Keratinocyte (primary cell): Measurements from ENCODE around the gene TRAF2. TPM values are rescaled to one million over a fixed set of nuclear protein-coding genes. Genes with fewer than 3 reads are reported as not detected.

Experiments used
- DNase-seq: peaks from one replicate; pipeline ENCODE4 v3.0.0-alpha.2; 2011; ENCODE audit warnings: low read depth, missing footprints, low spot score
- FAIRE-seq: peaks from 2 replicates; lab custom pipeline; 2011; peaks lifted over from hg19 to GRCh38; lab: Jason Lieb, UNC
- H2AFZ ChIP-seq: 2 replicates; pipeline ENCODE4 v1.6.0; 2012; ENCODE audit warnings: low read length, control low read depth, inconsistent platforms; ENCODE audit not compliant: control insufficient read depth
- H3K27ac ChIP-seq: 2 replicates; pipeline ENCODE4 v1.5.1; 2011; ENCODE audit warnings: low read length; ENCODE audit not compliant: control insufficient read depth, insufficient read depth
- H3K27me3 ChIP-seq: 3 replicates; pipeline ENCODE4 v1.6.0; 2011; ENCODE audit warnings: low read length; ENCODE audit not compliant: control insufficient read depth, insufficient read depth; ENCODE audit errors: extremely low read depth
- H3K36me3 ChIP-seq, 2 experiments: 2 replicates in 1 of 2; 3 replicates in 1 of 2; pipeline ENCODE4 v1.5.1; 2011; ENCODE audit warnings: low read length in 2 of 2, mild to moderate bottlenecking in 1 of 2; ENCODE audit not compliant: control insufficient read depth in 2 of 2, insufficient read depth in 2 of 2; ENCODE audit errors: extremely low read depth in 1 of 2
- H3K4me1 ChIP-seq: 3 replicates; pipeline ENCODE4 v1.5.1; 2011; ENCODE audit warnings: low read length; ENCODE audit not compliant: control insufficient read depth, insufficient read depth; ENCODE audit errors: extremely low read depth
- H3K4me2 ChIP-seq: 3 replicates; pipeline ENCODE4 v1.6.0; 2011; ENCODE audit warnings: low read depth, low read length; ENCODE audit not compliant: control insufficient read depth, insufficient read depth; ENCODE audit errors: extremely low read depth
- H3K4me3 ChIP-seq, 3 experiments: fragments of 200-600 bp in 1 of 3; sonication (generic) in 1 of 3; 2 replicates in 2 of 3; 3 replicates in 1 of 3; pipeline ENCODE4 v1.5.1; 2011 to 2016; ENCODE audit warnings: low read length in 3 of 3, mild to moderate bottlenecking in 3 of 3, control low read depth in 2 of 3, inconsistent platforms in 1 of 3, low read depth in 1 of 3, mixed read lengths in 1 of 3, mixed run types in 1 of 3, moderate library complexity in 1 of 3; ENCODE audit not compliant: control insufficient read depth in 2 of 3, insufficient read depth in 2 of 3; ENCODE audit errors: extremely low read depth in 1 of 3
- H3K79me2 ChIP-seq: 2 replicates; pipeline ENCODE4 v1.6.0; 2012; ENCODE audit warnings: low read length; ENCODE audit not compliant: control insufficient read depth, insufficient read depth
- H3K9ac ChIP-seq: 3 replicates; pipeline ENCODE4 v1.6.0; 2011; ENCODE audit warnings: low read length; ENCODE audit not compliant: control insufficient read depth, insufficient read depth; ENCODE audit errors: extremely low read depth
- H3K9me1 ChIP-seq: 3 replicates; pipeline ENCODE4 v1.6.0; 2011; ENCODE audit warnings: low read length; ENCODE audit not compliant: control insufficient read depth, insufficient read depth; ENCODE audit errors: extremely low read depth
- H3K9me3 ChIP-seq: 2 replicates; pipeline ENCODE4 v1.5.1; 2012; ENCODE audit warnings: low read depth, low read length; ENCODE audit not compliant: control insufficient read depth
- H4K20me1 ChIP-seq: 3 replicates; pipeline ENCODE4 v1.6.0; 2011; ENCODE audit warnings: low read length; ENCODE audit not compliant: control insufficient read depth, insufficient read depth; ENCODE audit errors: extremely low read depth
- EZH2 ChIP-seq: IDR thresholded peaks from one replicate; pipeline ENCODE4 v1.6.1; 2012; ENCODE audit warnings: inconsistent platforms, mild to moderate bottlenecking, low read length, moderate library complexity
- dilution Hi-C: fragments of 300-500 bp; cut with MboI; formaldehyde crosslinking; loops from one replicate; pipeline ENCODE4 v1.7.0; 2020; ENCODE audit warnings: low sequenced_read_pairs; ENCODE audit not compliant: extremely low pct_ligation_motif_present
- polyA plus RNA-seq, 5 experiments: library from polyadenylated mRNA; depleted of rRNA in 3 of 5; stranded (reverse) in 3 of 5; stranded (forward) in 1 of 5; unstranded in 1 of 5; fragments of >200 nt; gene quantifications; 1 replicate in 1 of 5; 2 replicates in 3 of 5; 3 replicates in 1 of 5; pipeline versions ENCODE4 v1.2.1 to v1.2.3, GENCODE V29; 2011 to 2012; ENCODE audit warnings: missing spikeins in 2 of 5, low read depth in 1 of 5, low replicate concordance in 1 of 5
- TF ChIP-seq, protein P1 (sequence below), 3 experiments: IDR thresholded peaks in 1 of 3; conservative IDR thresholded peaks in 1 of 3; optimal IDR thresholded peaks in 1 of 3; 2 replicates in 2 of 3; 3 replicates in 1 of 3; pipeline versions ENCODE3 to v1.5.1; 2011; ENCODE audit warnings: low read length in 3 of 3, mild to moderate bottlenecking in 3 of 3, moderate library complexity in 2 of 3, control low read depth in 1 of 3, inconsistent platforms in 1 of 3; ENCODE audit not compliant: insufficient read depth in 2 of 3; ENCODE audit errors: extremely low read depth in 1 of 3

The TRAF2 gene
- polyA plus RNA-seq, 1 donor (not counting 4 experiments of a cell fraction or from before 2014, with no cell fraction given) = 9.9 TPM

DNA sequence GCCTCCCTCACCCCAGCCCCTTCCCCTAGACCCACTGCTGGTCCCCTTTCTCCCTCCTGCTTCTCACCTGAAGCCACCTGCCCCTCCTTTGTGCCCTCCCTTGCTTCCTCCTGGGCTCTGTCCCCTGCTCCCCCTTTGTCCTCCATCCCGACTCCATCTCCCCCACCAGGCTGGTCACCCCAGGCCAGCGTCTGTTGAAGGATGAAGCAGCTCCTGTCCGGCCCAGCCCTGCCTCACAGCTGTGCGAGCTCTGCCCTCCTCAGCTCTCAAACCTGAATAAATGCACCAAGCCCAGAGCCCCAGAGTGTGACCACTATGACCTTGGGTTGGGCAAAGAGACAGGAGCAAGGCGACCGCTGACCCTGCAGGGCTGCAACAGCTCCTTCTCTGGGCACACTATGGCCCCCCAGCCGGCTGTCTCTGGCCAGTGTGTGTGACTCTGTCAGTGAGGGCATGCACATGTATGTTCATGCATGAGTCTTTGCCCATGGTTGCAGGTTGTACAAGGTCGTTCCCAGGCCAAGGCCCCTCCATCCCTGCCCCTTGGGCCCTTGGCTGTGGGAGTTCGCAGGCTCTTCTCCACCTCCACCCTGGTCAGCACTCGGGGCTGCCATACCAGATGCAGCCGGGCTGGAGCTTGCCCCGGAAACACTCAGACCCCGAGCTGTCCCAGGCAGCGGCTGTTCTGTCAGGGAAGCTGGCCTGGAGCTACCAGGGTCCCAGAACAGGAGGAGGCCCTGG is 69.1 kb downstream of the TRAF2 start:
- H3K9me3 ChIP-seq = no peaks in the 10 kb centered on the region
- peaks cover 1% of the 10 kb centered on the region for H3K4me1 ChIP-seq
- H3K27me3 ChIP-seq = peaks cover 5% of the 10 kb centered on the region
- DNase-seq (no peak), FAIRE-seq (no peak)
- H3K79me2 ChIP-seq = no peaks in the 10 kb centered on the region
- H2AFZ ChIP-seq = no peak overlapping the region
- H3K27ac ChIP-seq = no peak overlapping the region
- no peak overlapping the region for H3K4me2 ChIP-seq
- no peaks in the 10 kb centered on the region for H3K9me1 ChIP-seq
- H3K4me3 ChIP-seq = no peak overlapping the region
- dilution Hi-C loops = no loop called here
- H4K20me1 ChIP-seq = no peaks in the 10 kb centered on the region
- TF ChIP-seq, protein P1, sequence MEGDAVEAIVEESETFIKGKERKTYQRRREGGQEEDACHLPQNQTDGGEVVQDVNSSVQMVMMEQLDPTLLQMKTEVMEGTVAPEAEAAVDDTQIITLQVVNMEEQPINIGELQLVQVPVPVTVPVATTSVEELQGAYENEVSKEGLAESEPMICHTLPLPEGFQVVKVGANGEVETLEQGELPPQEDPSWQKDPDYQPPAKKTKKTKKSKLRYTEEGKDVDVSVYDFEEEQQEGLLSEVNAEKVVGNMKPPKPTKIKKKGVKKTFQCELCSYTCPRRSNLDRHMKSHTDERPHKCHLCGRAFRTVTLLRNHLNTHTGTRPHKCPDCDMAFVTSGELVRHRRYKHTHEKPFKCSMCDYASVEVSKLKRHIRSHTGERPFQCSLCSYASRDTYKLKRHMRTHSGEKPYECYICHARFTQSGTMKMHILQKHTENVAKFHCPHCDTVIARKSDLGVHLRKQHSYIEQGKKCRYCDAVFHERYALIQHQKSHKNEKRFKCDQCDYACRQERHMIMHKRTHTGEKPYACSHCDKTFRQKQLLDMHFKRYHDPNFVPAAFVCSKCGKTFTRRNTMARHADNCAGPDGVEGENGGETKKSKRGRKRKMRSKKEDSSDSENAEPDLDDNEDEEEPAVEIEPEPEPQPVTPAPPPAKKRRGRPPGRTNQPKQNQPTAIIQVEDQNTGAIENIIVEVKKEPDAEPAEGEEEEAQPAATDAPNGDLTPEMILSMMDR (optimal IDR thresholded peaks at IDR 0.05 in 1 of 3, IDR thresholded peaks at IDR 0.05 in 1 of 3, conservative IDR thresholded peaks at IDR 0.05 in 1 of 3; ENCODE audit: extremely low read depth in 1 of 3, insufficient read depth in 2 of 3, low read length in 3 of 3) = no peak
- no peak for TF ChIP-seq EZH2
- H3K36me3 ChIP-seq = no peaks in the 10 kb centered on the region
- no peak overlapping the region for H3K9ac ChIP-seq

DNA sequence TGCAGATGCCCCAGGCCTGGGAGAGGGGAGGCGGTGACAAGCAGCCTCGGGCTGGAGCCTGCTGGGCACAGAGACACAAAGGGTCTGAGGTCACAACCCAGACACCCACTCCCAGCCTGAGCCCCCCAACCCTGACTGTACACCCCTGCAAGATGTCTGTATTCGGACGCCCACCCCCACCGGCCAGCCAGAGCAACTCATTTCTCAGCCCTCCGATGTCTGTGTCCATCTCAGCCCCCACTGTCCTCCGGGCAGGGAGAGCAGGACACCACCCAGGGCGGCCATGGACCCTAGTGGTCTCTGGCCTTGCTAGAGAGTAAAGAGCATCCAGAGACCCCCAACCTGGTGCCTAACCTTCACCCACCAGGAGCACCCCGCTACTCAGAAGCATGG is 69.6 kb downstream of the TRAF2 start:
- dilution Hi-C loops = no loop called here

More for the DNA sequence above, 69.6 kb downstream of the TRAF2 start:
- Histone ChIP-seq H4K20me1 (no peaks in the 10 kb centered on the region), H3K27ac (no peak overlapping the region), H3K9ac (no peak overlapping the region), H3K4me3 (no peak overlapping the region), H3K9me3 (no peaks in the 10 kb centered on the region), H3K9me1 (no peaks in the 10 kb centered on the region), H3K4me1 (no peaks in the 10 kb centered on the region), H3K27me3 (peaks cover 5% of the 10 kb centered on the region), H3K4me2 (no peak overlapping the region), H2AFZ (no peak overlapping the region), H3K36me3 (no peaks in the 10 kb centered on the region), H3K79me2 (no peaks in the 10 kb centered on the region)
- TF ChIP-seq EZH2 = no peak
- TF ChIP-seq, protein P1 (optimal IDR thresholded peaks at IDR 0.05 in 1 of 3, IDR thresholded peaks at IDR 0.05 in 1 of 3, conservative IDR thresholded peaks at IDR 0.05 in 1 of 3; ENCODE audit: extremely low read depth in 1 of 3, insufficient read depth in 2 of 3, low read length in 3 of 3) = no peak
- FAIRE-seq = no peak
- DNase-seq = no peak
